ENCODE data around the gene RRP1B.

RRP1B gene

DNA sequence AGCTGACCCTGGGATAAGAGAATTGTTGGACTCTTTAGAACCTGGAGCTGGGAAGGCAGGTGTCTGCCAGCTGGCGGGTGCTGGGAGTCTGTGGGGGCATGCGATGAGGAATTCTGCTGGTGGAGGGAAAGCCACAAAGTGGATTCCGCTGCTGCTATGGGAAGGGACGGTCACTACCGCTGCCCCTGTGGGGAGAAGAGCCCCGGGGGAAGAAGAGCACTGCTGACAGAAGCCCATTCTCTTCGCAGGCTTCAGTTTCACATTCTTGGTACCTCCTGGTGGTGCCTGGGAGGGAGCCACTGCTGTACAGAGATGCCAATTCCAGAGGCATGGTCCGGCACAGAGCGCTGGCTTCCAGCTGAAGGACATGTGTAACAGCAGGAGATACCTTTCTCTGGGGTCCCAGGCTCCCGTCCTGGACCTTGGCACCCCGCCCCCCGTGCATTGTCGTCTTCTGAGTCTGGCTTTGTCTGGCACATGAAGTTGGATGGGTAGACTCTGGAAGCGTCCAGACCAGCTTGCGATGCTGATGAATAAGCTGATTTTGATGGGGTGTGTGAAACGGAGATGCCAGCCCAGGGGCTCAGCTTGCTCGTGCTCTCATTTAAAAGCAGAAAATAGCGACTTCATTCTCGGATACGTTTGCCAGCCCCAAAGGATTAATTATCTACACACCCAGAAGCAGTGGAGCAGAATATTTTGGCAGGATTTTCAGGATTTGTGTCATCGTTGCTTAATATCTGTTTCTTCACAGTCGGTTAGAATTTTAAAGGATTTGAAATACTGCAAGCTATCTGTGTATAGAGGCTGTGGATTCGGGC, 72.7 kb downstream of the RRP1B start:
- Histone ChIP-seq H3K9ac (no peak overlapping the region), H3K9me3 (ENCODE audit: control insufficient read depth, low read length) (no peaks in the 10 kb centered on the region), H3K4me1 (peaks cover 8% of the 10 kb centered on the region), H2AFZ (no peak overlapping the region), H3K36me3 (ENCODE audit: control insufficient read depth, insufficient read depth, low read length) (no peaks in the 10 kb centered on the region), H3K27me3 (ENCODE audit: control insufficient read depth, insufficient read depth, low read length) (no peaks in the 10 kb centered on the region), H3K4me3 (ENCODE audit: low read depth, low read length) (no peak overlapping the region), H3K27ac (no peak overlapping the region), H3K4me2 (ENCODE audit: low read length) (peak overlapping the region; percentile 47), H3K79me2 (peaks cover 6% of the 10 kb centered on the region)
- no peak for TF ChIP-seq CTCF (IDR thresholded peaks at IDR 0.05)

DNA sequence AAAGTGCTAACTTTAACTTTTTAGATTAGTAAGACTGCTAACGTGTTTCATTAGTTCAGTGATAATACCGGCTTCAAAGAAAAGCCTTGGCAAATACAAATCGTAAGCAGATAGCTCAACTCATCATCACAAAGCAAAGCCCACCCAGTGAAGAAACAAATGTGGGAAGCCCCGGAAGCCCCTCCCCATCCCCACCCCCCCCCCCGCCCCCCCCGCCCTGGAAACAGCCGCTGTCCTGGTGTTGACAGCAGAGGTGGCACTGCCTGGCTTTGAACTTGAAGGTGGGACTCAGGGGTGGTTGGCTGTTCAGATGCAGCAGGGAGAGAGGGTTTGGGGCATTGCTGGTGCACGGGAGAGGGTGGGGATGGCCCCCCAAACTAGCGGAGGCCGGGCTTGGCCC, 73.7 kb downstream of the RRP1B start:
- no peaks in the 10 kb centered on the region for H3K36me3 ChIP-seq (ENCODE audit: control insufficient read depth, insufficient read depth, low read length)
- no peak overlapping the region for H3K9ac ChIP-seq
- H3K4me3 ChIP-seq (ENCODE audit: low read depth, low read length) = no peak overlapping the region
- no peak overlapping the region for H2AFZ ChIP-seq
- no peak for TF ChIP-seq CTCF (IDR thresholded peaks at IDR 0.05)
- no peaks in the 10 kb centered on the region for H3K27me3 ChIP-seq (ENCODE audit: control insufficient read depth, insufficient read depth, low read length)
- peaks cover under 1% of the 10 kb centered on the region for H3K4me1 ChIP-seq
- peaks cover 6% of the 10 kb centered on the region for H3K79me2 ChIP-seq
- H3K27ac ChIP-seq = no peak overlapping the region
- no peak overlapping the region for H3K4me2 ChIP-seq (ENCODE audit: low read length)
- no peaks in the 10 kb centered on the region for H3K9me3 ChIP-seq (ENCODE audit: control insufficient read depth, low read length)

GRCh38 chr21:43733529-43734071, 74.2 kb downstream of the RRP1B start:
- Histone ChIP-seq H3K27me3 (ENCODE audit: control insufficient read depth, insufficient read depth, low read length) (no peaks in the 10 kb centered on the region), H3K36me3 (ENCODE audit: control insufficient read depth, insufficient read depth, low read length) (no peaks in the 10 kb centered on the region), H3K4me1 (no peaks in the 10 kb centered on the region), H3K4me2 (ENCODE audit: low read length) (no peak overlapping the region), H3K79me2 (peaks cover 6% of the 10 kb centered on the region), H3K27ac (no peak overlapping the region), H3K9me3 (ENCODE audit: control insufficient read depth, low read length) (no peaks in the 10 kb centered on the region), H2AFZ (no peak overlapping the region), H3K4me3 (ENCODE audit: low read depth, low read length) (no peak overlapping the region), H3K9ac (no peak overlapping the region)
- no peak for TF ChIP-seq CTCF (IDR thresholded peaks at IDR 0.05)

DNA sequence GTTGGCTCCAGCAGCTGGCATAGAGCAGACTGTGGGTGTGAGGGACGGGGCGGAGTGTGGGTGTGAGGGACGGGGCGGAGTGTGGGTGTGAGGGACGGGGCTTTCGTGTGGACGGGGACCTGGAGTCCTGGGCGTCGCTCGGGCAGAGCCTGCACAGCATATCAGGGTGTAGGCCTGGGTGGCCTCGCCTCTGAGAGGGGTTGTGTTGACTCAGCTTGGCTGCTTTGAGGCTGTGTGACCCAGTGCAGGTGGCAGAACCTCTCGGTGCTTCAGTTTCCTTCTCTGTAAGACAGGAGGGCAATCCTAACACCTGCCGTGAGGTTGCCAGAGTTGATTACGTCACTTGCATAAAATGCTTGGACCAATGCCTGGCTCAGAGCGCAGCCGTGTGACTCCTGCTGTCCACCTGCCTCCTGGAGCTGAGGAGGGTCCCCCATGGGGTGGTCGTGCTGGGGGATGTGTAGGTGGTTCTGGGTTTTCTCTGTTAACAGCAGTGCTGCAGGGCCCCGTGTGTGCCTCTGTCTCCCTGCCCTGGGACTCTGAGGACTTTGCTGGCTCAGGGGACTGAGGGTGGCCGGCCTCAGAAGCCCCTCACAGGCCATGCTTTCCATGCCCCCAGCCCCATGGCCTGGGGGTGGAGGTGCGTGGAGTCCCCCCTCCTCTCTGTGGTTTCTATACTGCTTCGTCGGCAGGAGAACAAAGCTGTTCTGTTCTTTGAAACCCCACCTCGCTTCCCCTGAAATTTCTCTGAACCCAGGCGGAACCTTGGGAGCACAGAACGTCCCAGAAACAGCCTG, 75.0 kb downstream of the RRP1B start:
- Histone ChIP-seq H3K4me1 (no peaks in the 10 kb centered on the region), H3K9ac (no peak overlapping the region), H3K36me3 (ENCODE audit: control insufficient read depth, insufficient read depth, low read length) (no peaks in the 10 kb centered on the region), H3K27me3 (ENCODE audit: control insufficient read depth, insufficient read depth, low read length) (no peaks in the 10 kb centered on the region), H3K27ac (no peak overlapping the region), H2AFZ (no peak overlapping the region), H3K4me3 (ENCODE audit: low read depth, low read length) (no peak overlapping the region), H3K4me2 (ENCODE audit: low read length) (no peak overlapping the region), H3K79me2 (peaks cover 2% of the 10 kb centered on the region), H3K9me3 (ENCODE audit: control insufficient read depth, low read length) (no peaks in the 10 kb centered on the region)
- no peak for TF ChIP-seq CTCF (IDR thresholded peaks at IDR 0.05)

Measured in parathyroid adenoma (tissue), 2 donors.